Spleen (tissue), 11 donors: ENCODE measurements around the gene KLHDC2. TPM values are rescaled to one million over a fixed set of nuclear protein-coding genes. Genes with fewer than 3 reads are reported as not detected.
"Not testable (repeated sequence)": the region's sequence is repeated elsewhere in the genome, so short reads cannot be mapped to it uniquely, and the experiment has no call there.

Source experiments
- DNase-seq: peaks from one replicate; pipeline ENCODE4 v3.0.0-alpha.2; 2020
- H3K27ac ChIP-seq, 8 donors: fragments of 200-600 bp; sonication (generic) in 7 of 8; 1 replicate in 4 of 8; 2 replicates in 4 of 8; pipeline versions ENCODE4 v1.5.0 to v1.8.0; 2016 to 2021; ENCODE audit warnings: inconsistent platforms in 4 of 8, mild to moderate bottlenecking in 4 of 8, moderate library complexity in 1 of 8
- H3K27me3 ChIP-seq, 7 donors: fragments of 200-600 bp; sonication (generic) in 6 of 7; replicated peaks in 1 of 7; 1 replicate in 4 of 7; 2 replicates in 3 of 7; pipeline versions ENCODE4 v1.5.0 to v1.8.0; 2016 to 2021; ENCODE audit warnings: inconsistent platforms in 3 of 7, mild to moderate bottlenecking in 1 of 7
- H3K36me3 ChIP-seq, 6 donors: fragments of 200-600 bp; sonication (generic) in 5 of 6; 1 replicate in 4 of 6; 2 replicates in 2 of 6; pipeline versions ENCODE4 v1.5.0 to v1.8.0; 2016 to 2021; ENCODE audit warnings: inconsistent platforms in 2 of 6
- H3K4me1 ChIP-seq, 6 donors: fragments of 200-600 bp; sonication (generic) in 5 of 6; 1 replicate in 3 of 6; 2 replicates in 3 of 6; pipeline versions ENCODE4 v1.5.0 to v1.8.0; 2016 to 2021; ENCODE audit warnings: inconsistent platforms in 3 of 6
- H3K4me3 ChIP-seq, 8 donors: fragments of 200-600 bp; sonication (generic) in 7 of 8; 1 replicate in 4 of 8; 2 replicates in 4 of 8; pipeline versions ENCODE4 v1.5.0 to v1.8.0; 2016 to 2021; ENCODE audit warnings: inconsistent platforms in 4 of 8, mild to moderate bottlenecking in 4 of 8, moderate library complexity in 2 of 8
- H3K9me3 ChIP-seq, 8 donors: fragments of 200-600 bp; sonication (generic) in 7 of 8; 1 replicate in 4 of 8; 2 replicates in 4 of 8; pipeline versions ENCODE4 v1.5.0 to v1.8.0; 2016 to 2021; ENCODE audit warnings: inconsistent platforms in 4 of 8
- CTCF ChIP-seq, 11 experiments: fragments of 200-600 bp in 7 of 11; fragments of 450-650 bp in 4 of 11; sonication (generic) in 4 of 11; IDR thresholded peaks in 8 of 11; conservative IDR thresholded peaks in 3 of 11; 1 replicate in 7 of 11; 2 replicates in 4 of 11; pipeline versions ENCODE4 v1.4.0 to v1.8.0; 2016 to 2021; ENCODE audit warnings: antibody characterized with exemption in 11 of 11, inconsistent platforms in 4 of 11, mild to moderate bottlenecking in 1 of 11
- POLR2A ChIP-seq, 3 donors: fragments of 450-650 bp; IDR thresholded peaks; one replicate each; pipeline ENCODE4 v1.5.1; 2017; ENCODE audit warnings: antibody characterized with exemption in 3 of 3, mild to moderate bottlenecking in 1 of 3
- POLR2AphosphoS5 ChIP-seq, 3 donors: sonication (generic); formaldehyde crosslinking; IDR thresholded peaks; one replicate each; pipeline ENCODE4 v1.5.1; 2017; ENCODE audit warnings: antibody characterized with exemption in 3 of 3
- WGBS, 5 donors: extraction: QIAGEN DNeasy Blood & Tissue Kit in 3 of 5; methylation state at CpG; one replicate each; pipeline versions ENCODE4 v1.1.5 to v1.1.7; 2013 to 2018; 5-methylcytosine and 5-hydroxymethylcytosine counted together
- intact Hi-C: fragments of 100-400 bp; cut with DNase I; formaldehyde crosslinking; loops from one replicate; pipeline ENCODE4 v1.15.0; 2023; ENCODE audit warnings: low total_unique reads
- polyA plus RNA-seq, 3 donors: library from polyadenylated mRNA; stranded (reverse); fragments of 200-250 nt; gene quantifications; one replicate each; pipeline ENCODE4 v1.2.1, GENCODE V29; 2013
- total RNA-seq, 7 donors: library from RNA; depleted of rRNA in 3 of 7; stranded (reverse); fragments of >200 nt in 3 of 7; fragmentation: NEBNext Ultra II Directional in 4 of 7; extraction: Animal tissue kit (Norgen Biotek cat#: 25700) in 4 of 7; gene quantifications; one replicate each; pipeline versions ENCODE4 v1.1.0 to v1.2.1, GENCODE V29; 2016 to 2021
- donor health status: healthy with polysubstance abuse.
- donor health status: DM: no; HTN: no; CAD: no; lungs with moderate emphysema.
- donor health status: DM: no; HTN: no; CAD: no.
- donor health status: Bipolar disorder and iron deficiency.
- donor health status: healthy.
- donor health status: DM: no; HTN: no; CAD: no.
- donor health status: DM: yes; HTN: yes; CAD: no.

Gene KLHDC2
- total and polyA plus RNA-seq, 10 donors = 31.9 to 66.8 (median 44.1) TPM

GRCh38 chr14:49768301-49769121, 558 bp downstream of the KLHDC2 start:
- DNase-seq = peak; percentile 92
- no peaks in the 10 kb centered on the region for H3K27me3 ChIP-seq
- peak overlapping the region; percentile 89 to 100 (median 98) for H3K27ac ChIP-seq
- H3K4me1 ChIP-seq = peaks cover 16 to 46% (median 30%) of the 10 kb centered on the region in 6 donors
- peak overlapping the region; percentile 68 to 89 (median 83) for H3K4me3 ChIP-seq
- H3K9me3 ChIP-seq = no peaks in the 10 kb centered on the region
- peaks cover 0 to 19% (median 4%) of the 10 kb centered on the region in 6 donors for H3K36me3 ChIP-seq
- 0 to 1% (median 0%) methylated on average over 66 to 67 of the region's 67 CpGs for WGBS, 5 donors
- TF ChIP-seq POLR2AphosphoS5 (IDR thresholded peaks at IDR 0.05) (peak; percentile 19 to 56 (median 44)), POLR2A (IDR thresholded peaks at IDR 0.05) (no peak)
- intact Hi-C loops = loop anchor here (10.0 kb wide), 2 partner anchors 74 to 134 kb away; partner anchors contain the start of genes DNAAF2 and KLHDC1

GRCh38 chr14:49769171-49769570, 1.2 kb downstream of the KLHDC2 start:
- Histone ChIP-seq H3K27me3 (no peaks in the 10 kb centered on the region), H3K4me1 (peaks cover 16 to 52% (median 30%) of the 10 kb centered on the region in 6 donors), H3K27ac (peak overlapping the region; percentile 89 to 100 (median 98)), H3K4me3 (peak overlapping the region; percentile 68 to 89 (median 83)), H3K9me3 (no peaks in the 10 kb centered on the region), H3K36me3 (peaks cover 0 to 25% (median 9%) of the 10 kb centered on the region in 6 donors)
- intact Hi-C loops = loop anchor here (10.0 kb wide), 2 partner anchors 74 to 134 kb away; partner anchors contain the start of genes DNAAF2 and KLHDC1
- WGBS, 5 donors = 19 to 26% (median 24%) methylated on average over 6 of the region's 6 CpGs
- no peak for DNase-seq
- TF ChIP-seq CTCF (IDR thresholded peaks at IDR 0.05 in 8 of 11, conservative IDR thresholded peaks at IDR 0.05 in 3 of 11) (no peak), POLR2A (IDR thresholded peaks at IDR 0.05) (no peak)

GRCh38 chr14:49769581-49770211, 1.7 kb downstream of the KLHDC2 start:
- Histone ChIP-seq H3K27ac (peak overlapping the region in 4 of 8 donors; percentile 96 to 100 (median 98)), H3K36me3 (peaks cover 0 to 30% (median 13%) of the 10 kb centered on the region in 6 donors), H3K4me3 (peak overlapping the region in 6 of 8 donors; percentile 68 to 89 (median 82)), H3K4me1 (peaks cover 16 to 53% (median 30%) of the 10 kb centered on the region in 6 donors), H3K9me3 (no peaks in the 10 kb centered on the region), H3K27me3 (no peaks in the 10 kb centered on the region)
- TF ChIP-seq POLR2AphosphoS5 (IDR thresholded peaks at IDR 0.05) (no peak), POLR2A (IDR thresholded peaks at IDR 0.05) (no peak), CTCF (IDR thresholded peaks at IDR 0.05 in 8 of 11, conservative IDR thresholded peaks at IDR 0.05 in 3 of 11) (no peak)
- WGBS, 5 donors = 69 to 81% (median 80%) methylated on average over 15 of the region's 15 CpGs
- DNase-seq = no peak
- intact Hi-C loops = loop anchor here (10.0 kb wide), 2 partner anchors 75 to 135 kb away; partner anchors contain the start of genes DNAAF2 and KLHDC1

- no peak for DNase-seq
- 78 to 90% (median 85%) methylated on average over 4 of the region's 4 CpGs for WGBS, 5 donors
- Histone ChIP-seq H3K4me1 (peaks cover 16 to 53% (median 30%) of the 10 kb centered on the region in 6 donors), H3K9me3 (no peaks in the 10 kb centered on the region), H3K27ac (peak overlapping the region in 2 of 8 donors; percentile 8 to 99), H3K4me3 (peak overlapping the region in 1 of 8 donors; percentile 85), H3K27me3 (no peaks in the 10 kb centered on the region), H3K36me3 (peaks cover 0 to 37% (median 19%) of the 10 kb centered on the region in 6 donors)
- no peak for TF ChIP-seq POLR2A (IDR thresholded peaks at IDR 0.05)
- no peak for TF ChIP-seq POLR2AphosphoS5 (IDR thresholded peaks at IDR 0.05)
- no peak for TF ChIP-seq CTCF (IDR thresholded peaks at IDR 0.05 in 8 of 11, conservative IDR thresholded peaks at IDR 0.05 in 3 of 11)
- intact Hi-C loops = no loop called here
These were observed 2.4 kb downstream of the KLHDC2 start for GRCh38 chr14:49770212-49770817.

- DNase-seq, intact Hi-C loops, H3K9me3 ChIP-seq, H3K27me3 ChIP-seq, H3K4me3 ChIP-seq, H3K27ac ChIP-seq: not testable (repeated sequence)
- 89 to 97% (median 95%) methylated on average over 10 of the region's 10 CpGs for WGBS, 5 donors
- Histone ChIP-seq H3K4me1 (peaks cover 15 to 51% (median 28%) of the 10 kb centered on the region in 6 donors), H3K36me3 (peaks cover 0 to 50% (median 30%) of the 10 kb centered on the region in 6 donors)
These were observed 3.7 kb downstream of the KLHDC2 start for GRCh38 chr14:49771691-49772090.
